GM18499 (cell line): ENCODE results near the gene ENPP5.
A peak's percentile ranks its signal among the peaks of the same experiment; 100 is the strongest.

Source experiments
- ATAC-seq: cut with Tn5 transposase; IDR thresholded peaks from one replicate; pipeline ENCODE4 v1.9.1; 2021; ENCODE audit warnings: moderate number of reproducible peaks; ENCODE audit not compliant: insufficient read depth, unreplicated experiment

The ENPP5 gene, protein sequence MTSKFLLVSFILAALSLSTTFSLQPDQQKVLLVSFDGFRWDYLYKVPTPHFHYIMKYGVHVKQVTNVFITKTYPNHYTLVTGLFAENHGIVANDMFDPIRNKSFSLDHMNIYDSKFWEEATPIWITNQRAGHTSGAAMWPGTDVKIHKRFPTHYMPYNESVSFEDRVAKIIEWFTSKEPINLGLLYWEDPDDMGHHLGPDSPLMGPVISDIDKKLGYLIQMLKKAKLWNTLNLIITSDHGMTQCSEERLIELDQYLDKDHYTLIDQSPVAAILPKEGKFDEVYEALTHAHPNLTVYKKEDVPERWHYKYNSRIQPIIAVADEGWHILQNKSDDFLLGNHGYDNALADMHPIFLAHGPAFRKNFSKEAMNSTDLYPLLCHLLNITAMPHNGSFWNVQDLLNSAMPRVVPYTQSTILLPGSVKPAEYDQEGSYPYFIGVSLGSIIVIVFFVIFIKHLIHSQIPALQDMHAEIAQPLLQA

DNA sequence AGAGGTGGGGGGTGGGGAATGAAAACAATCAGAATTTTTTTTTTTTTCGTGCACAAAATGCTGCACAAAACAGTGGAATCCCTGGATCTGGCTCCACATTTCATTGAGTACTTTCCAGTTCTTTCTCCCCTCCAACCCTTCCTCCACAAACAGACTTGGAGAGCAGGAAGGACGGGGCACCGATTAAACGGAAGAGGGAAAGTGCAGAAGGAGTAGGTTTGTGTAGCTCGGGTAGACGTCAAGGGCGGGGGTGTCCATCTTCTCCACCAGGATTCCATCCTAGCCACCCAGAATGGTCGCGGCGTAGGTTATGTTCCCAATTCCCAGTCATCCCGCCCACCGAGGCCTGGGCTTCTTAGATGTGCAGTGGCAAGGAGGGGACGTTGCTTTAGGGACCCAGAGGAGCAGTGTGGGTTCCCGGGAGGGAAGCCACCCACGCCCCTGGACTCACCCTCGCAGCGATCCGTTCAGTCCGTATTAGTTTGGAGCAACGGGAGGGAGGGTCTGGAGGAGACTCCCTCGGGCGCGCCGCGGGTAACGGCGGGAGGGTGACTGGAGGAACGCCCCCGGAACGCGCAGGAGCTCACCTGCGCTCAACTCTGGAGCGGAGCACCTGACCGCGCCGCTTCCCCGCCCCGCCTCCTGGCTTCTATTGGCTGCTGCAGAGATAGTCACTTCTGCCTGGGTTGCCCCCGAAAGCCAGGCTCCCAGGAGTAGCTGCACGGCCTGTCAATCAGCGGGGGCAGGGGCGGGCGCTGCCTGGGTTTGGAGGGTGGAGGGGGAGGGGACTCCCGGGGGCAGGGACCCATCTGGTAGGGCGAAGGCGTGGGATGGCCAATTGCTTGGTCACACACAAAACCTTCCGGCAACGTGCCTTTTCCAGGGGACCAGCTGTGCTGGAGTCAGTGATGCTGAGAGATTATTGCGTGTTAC lies at the start of gene ENPP5:
TSS of gene ENPP5 (minus strand) at position 624 of the 933 bp plus-strand sequence. CDS start 2,718 bp downstream, outside the sequence.
- peak; percentile 61 for ATAC-seq

- no peak for ATAC-seq
Measured at GRCh38 chr6:46219661-46220060, 48.9 kb upstream of the ENPP5 start.

DNA sequence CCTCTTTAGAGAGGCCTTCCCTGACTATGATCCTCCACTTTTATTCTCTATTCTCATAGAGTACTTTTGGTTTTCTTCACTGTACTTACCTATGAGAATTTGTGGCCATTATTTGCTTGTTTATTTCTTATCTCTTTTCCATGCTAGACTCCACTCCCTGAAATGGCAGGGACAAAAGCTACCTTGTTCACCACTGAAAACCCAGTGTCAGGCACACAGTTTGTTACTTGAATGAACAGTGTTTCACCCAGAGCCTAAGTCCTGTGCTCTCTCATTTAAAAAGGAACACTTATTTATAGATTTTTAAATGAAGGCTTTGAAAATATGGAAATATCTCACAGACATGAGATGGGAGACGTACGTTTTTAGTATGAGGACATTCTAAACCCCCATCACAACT lies 47.7 kb upstream of the ENPP5 start:
- ATAC-seq = no peak

- ATAC-seq = peak; percentile 38
Measured at GRCh38 chr6:46217671-46218131, 46.9 kb upstream of the ENPP5 start.

GRCh38 chr6:46216879-46217278 lies 46.1 kb upstream of the ENPP5 start:
- ATAC-seq = no peak

DNA sequence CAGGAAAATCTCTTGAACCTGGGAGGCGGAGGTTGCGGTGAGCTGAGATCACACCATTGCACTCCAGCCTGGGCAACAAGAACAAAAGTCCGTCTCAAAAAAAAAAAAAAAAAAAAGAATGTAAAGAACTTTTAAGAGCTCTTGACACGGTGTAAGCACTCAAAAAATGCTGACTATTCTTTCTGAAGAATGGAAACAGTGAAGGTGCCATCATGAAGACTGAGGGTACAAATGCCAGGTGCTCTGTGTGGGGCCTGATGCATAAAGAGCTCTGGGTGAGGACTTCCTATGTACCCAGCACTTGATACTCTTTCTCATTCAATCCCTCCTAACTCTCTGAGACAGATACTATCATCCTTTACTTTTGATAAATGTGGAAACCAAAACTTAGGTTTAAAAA lies 45.0 kb upstream of the ENPP5 start:
- ATAC-seq = no peak

- no peak for ATAC-seq
Measured at GRCh38 chr6:46215213-46215612, 44.4 kb upstream of the ENPP5 start.

- ATAC-seq = no peak
Measured at GRCh38 chr6:46211917-46212316, 41.1 kb upstream of the ENPP5 start.

DNA sequence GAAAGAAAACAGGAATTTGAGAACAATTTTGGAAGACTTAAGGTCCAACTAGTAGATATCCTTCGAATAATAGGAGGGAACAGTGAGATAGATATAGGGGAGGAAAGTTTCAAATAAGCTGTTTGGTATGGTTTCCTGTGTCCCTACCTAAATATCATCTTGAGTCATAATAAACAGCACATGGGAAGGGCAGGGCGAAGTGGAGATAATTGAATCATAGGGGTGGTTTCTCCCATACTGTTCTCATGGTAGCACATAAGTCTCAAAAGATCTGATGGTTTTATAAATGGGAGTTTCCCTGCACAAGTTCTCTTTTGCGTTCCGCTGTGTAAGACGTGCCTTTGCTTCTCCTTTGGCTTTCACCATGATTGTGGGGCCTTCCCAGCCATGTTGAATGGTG lies 39.5 kb upstream of the ENPP5 start:
- no peak for ATAC-seq

DNA sequence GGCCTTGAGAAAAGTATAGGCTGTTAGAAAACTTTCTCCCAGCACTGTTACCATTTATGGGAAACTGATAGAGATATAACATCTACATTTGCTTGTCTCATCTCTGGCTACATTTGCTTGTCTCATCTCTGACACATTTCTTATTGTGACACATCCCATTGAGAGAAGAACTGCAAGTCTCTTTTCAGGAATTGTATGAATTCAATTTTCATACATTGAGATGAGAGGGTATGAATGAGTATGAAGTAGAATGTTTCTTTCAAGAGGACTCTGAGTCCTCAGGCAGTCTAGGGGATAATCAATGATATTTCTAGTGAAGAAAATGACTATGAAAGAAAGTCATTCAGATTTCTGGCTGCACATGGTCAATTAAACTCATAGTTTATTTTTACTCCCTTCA lies 37.5 kb upstream of the ENPP5 start:
- ATAC-seq = no peak

- no peak for ATAC-seq
Measured at GRCh38 chr6:46207174-46207573, 36.4 kb upstream of the ENPP5 start.

GRCh38 chr6:46204880-46205650 lies 34.3 kb upstream of the ENPP5 start:
- no peak for ATAC-seq

DNA sequence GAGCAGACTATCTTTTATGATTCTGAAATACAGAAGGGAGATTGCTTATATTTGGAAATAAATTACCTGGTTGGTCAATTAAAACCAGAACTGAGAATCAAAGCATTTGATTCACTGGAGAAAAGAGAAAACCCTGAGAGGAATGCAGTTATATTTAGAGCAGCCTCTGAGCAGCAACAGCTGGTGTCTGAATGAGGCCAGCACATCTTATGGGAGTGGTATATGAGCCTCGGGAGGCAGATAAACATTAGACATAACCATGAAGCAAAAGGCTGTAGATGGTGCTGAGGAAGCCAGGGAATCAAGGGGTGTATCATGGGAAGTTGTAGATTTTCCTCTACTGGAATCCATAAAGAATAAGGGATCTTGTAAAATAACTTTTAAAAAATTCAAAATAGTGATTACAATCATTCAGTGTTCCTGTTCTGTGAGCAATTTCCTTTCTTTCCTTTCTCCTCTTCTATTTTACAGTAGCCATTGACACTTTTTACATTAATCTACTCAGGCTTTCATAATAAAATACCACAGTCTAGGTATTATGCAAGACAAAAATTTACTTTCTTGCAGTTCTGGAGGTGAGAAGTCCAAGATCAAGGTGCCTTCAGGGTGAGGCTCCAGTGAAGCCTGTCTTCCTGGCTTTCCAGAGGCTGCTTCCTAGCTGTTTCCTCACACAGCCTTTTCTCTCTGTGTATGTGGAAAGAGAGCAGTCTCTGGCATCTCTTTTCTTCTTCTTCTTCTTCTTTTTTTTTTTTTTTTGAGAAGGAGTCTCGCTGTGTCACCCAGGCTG lies 32.8 kb upstream of the ENPP5 start:
- no peak for ATAC-seq

- ATAC-seq = no peak
Measured at GRCh38 chr6:46201702-46202101, 30.9 kb upstream of the ENPP5 start.

- ATAC-seq = no peak
Measured at GRCh38 chr6:46199387-46199786, 28.6 kb upstream of the ENPP5 start.

DNA sequence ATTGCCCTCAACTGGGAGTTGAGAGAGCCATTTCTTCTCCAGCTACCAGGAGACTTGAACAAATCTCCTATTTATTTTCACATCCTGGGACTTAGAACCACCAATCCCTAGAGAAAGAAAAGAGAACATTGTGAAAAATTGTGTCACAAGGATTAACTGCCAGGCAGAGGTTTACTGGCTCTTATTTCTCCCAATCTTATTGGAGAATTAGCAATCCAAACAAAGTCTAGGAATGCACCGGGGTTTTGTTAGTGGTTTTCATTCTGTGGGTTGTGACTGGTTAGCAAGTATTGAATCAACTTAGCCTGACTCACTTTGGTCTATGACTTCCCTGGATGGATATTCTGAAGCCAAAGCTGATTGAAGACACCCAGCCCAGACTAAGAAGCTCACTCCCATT lies 21.2 kb upstream of the ENPP5 start:
- ATAC-seq = no peak

DNA sequence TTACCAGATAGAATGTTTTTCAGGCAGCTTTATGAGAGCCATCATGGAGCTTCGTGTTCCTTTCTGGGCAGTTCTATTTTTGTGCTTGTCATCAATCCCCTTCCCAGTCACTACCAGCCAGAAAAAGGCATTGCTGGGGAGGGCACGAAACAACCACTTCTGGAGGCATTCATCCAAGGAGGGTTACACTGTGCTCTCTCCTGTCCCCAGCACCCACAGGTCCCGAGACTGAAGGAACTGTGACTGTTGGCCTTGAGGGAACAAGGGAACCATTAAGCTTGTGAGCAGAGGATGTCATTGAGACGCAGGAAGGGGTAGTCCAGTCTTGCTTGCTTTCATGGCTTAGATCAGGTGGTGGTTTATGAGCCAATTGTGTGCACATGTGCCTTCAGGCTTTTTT lies 20.1 kb upstream of the ENPP5 start:
- ATAC-seq = no peak

- no peak for ATAC-seq
Measured at GRCh38 chr6:46189726-46190125, 18.9 kb upstream of the ENPP5 start.

- ATAC-seq = no peak
Measured at GRCh38 chr6:46186583-46186982, 15.8 kb upstream of the ENPP5 start.

GRCh38 chr6:46184114-46184513 lies 13.3 kb upstream of the ENPP5 start:
- no peak for ATAC-seq
